HT-29 (cell line): ENCODE results near the gene MYF6. TPM values are rescaled to one million over a fixed set of nuclear protein-coding genes. Genes with fewer than 3 reads are reported as not detected.

ENCODE experiments used
- DNase-seq: peaks from one replicate; pipeline ENCODE4 v3.0.0-alpha.2; 2015; ENCODE audit warnings: low spot score
- total RNA-seq: library from RNA; depleted of rRNA; stranded (reverse); fragments of >200 nt; shearing (Covaris generic); gene quantifications from 2 replicates; pipeline ENCODE4 v1.2.3, GENCODE V29; 2014

The MYF6 gene
- total RNA-seq, 1 experiment from 2014 or later: not detected

DNA sequence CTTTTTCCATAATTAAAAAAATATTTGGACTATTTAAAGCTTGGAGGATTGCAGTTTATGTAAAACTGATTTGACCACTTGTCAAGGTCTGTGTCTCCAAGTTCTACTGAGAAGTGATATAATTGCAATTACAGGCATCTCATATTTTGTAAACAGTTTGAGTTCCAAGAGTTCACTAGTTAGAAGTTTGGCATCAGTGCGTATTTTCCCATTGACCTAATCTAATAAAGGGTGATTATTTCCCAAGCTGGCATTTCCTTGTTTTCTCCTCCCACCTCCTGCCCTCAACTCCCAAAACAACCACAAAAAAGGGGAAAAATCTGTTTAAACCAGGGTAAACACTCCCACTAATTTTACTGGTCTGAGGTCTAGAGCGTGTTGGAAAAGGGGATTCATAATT, 3.0 kb upstream of the MYF6 start:
- DNase-seq: no peak

DNA sequence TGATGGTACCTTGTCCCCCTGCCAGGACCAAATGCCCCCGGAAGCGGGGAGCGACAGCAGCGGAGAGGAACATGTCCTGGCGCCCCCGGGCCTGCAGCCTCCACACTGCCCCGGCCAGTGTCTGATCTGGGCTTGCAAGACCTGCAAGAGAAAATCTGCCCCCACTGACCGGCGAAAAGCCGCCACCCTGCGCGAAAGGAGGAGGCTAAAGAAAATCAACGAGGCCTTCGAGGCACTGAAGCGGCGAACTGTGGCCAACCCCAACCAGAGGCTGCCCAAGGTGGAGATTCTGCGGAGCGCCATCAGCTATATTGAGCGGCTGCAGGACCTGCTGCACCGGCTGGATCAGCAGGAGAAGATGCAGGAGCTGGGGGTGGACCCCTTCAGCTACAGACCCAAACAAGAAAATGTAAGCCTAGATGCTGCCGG, 410 bp downstream of the MYF6 start:
- no peak for DNase-seq

DNA sequence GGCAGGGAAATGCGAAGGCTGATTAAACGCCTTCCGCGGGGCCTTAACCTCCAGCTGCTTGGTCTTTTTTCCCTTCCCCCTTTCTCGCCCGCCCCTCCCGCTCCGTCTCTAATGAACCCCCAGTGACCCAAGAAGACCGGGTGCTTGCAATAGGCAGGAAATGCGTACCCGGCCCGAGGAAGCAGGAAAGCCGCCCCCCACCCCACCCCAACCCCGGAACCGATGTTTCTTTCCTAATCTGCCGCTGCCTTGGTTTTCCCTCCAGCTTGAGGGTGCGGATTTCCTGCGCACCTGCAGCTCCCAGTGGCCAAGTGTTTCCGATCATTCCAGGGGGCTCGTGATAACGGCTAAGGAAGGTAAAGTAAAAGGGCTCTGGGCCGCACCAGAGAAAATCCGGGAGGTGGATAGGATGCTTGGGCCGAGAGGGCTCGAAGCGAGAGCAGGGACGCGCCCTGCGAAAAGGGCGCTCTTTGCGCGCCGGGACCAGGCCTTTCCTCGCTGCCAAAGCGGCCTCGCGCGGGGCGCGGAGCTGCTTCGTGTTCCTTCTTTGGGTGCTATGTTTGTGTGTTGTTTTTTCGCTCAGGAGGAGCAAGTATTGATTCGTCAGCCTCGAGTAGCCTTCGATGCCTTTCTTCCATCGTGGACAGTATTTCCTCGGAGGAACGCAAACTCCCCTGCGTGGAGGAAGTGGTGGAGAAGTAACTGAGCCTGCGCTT, 983 bp downstream of the MYF6 start:
- no peak for DNase-seq

DNA sequence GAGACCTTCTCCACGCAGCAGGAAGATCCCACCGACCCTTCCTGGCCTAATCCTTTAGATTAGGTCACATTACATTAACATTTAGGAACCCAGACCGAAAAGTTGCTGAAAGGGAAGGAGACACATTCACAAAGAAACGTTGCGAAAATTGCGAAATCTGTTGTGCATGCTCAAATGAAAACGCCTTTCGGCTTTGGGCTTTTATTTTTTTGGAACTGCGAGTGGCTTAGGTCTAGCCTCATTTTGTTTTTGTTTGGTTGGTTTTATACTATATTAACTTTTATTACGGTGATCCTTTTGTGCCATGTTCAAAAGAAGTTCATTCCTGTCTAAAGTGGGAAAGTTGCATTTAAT, 1.5 kb downstream of the MYF6 start:
- DNase-seq: no peak

DNA sequence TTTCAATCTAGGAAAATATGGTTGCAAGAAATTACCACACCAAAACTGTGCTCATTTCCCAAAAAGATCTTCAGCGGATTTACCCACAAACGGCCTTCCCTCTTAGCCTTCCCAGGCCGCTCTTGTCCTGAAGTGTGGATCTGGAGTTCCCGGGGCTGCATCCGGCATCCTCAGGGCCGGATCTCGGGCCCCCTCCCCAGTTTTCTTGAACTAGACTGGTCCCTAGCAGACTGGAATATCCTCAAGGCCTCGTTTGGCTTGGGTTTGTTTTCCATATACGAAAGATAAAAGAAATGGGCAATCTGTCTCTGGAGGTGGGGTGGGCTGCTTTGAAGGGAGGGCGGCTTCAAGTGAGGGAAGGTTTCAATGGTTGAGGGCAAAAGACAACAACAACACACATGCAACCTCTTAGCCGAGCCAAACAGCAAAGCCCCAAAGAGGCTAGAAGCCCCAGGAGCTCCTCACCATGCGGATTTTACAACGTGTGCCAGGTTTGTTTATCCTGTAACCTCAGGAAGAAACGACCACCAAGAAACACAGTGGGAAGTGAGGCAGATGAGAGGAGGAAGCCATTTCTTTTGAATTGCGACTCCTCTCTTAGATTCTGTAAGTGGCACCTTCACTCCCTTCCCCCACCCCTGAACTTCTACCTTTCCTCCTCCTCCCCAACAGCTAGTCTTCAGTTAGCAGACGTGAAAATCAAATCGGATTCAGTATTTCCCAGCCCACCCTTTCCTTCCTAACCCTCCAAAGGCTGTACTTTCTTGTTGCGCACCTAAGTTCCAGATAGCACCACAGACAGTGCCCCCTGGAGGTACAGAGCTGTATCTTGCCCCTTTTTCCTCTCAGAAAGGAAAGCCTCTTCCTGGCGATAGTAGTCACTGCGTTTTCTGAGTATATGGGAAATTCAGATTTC, 2.6 kb downstream of the MYF6 start:
- no peak for DNase-seq

DNA sequence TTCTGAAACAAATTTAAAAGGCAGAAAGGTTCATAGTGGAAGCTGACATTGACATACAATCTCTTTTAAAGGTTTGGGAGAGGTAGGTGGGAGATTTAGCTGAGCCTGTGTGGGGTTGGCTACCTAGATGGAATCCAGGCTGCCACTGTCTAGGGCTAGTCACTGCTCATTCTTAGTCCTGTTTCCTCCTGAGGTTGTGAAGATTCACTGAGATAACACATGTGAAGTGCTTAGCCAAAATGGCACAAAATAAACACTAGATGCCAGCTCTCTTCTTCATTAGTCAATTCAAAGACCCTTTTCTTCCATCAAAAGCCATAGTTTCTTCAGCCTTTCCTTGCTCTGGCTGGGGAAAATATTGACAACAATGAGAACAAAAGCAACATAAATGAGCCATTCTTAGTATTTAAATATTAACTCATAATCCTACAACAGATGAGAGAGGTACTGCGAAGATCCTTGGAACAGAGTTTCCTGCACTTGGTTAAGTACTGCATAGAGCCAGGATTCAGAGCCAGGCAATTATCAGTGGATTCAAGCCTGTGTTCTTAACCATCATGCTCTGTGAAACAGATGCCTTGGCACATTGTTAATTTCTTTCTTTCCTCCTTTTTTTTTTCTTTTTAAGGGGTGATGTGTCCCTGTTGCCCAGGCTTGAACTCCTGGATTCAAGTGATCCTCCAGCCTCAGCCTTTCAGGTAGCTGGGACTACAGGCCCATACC, 3.5 kb downstream of the MYF6 start:
- DNase-seq: no peak

DNA sequence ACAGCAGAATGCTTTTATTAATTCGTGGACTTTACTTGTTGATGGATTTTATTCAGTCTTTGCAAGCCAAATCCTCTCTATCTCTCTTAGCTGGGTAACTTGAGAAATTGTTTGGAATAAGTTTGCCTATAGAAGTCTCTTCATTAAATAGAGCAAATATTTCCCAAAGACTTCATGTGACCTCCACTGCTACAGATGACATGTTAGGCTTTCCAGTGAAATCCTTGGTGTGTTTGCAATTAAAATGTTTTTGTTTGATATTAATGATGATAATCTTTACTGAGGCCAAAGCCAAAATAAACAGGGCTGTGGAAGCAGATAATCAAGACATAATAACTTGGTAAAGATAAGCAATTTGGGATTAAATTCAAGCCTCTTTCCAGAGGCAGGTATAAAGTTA, 4.4 kb downstream of the MYF6 start:
- DNase-seq: no peak

DNA sequence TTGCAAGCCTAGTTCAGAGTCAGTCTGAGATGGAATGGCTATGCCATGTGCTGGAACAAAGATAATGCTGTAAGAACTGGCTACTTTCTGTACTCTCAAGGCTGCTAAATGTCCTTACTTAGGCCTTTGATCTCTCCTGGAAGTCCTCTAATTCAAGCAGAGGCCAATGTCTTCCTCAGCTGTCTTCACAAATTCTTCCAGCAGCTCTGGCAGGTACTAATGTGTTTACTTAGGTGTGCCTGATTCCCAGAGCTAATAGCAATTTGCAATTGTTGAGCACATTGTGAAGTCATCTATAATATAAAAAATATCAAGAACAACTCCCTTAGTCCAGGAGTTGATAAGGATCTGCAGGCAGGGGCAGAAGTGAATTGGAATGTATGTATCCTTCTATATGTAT, 5.4 kb downstream of the MYF6 start:
- no peak for DNase-seq

DNA sequence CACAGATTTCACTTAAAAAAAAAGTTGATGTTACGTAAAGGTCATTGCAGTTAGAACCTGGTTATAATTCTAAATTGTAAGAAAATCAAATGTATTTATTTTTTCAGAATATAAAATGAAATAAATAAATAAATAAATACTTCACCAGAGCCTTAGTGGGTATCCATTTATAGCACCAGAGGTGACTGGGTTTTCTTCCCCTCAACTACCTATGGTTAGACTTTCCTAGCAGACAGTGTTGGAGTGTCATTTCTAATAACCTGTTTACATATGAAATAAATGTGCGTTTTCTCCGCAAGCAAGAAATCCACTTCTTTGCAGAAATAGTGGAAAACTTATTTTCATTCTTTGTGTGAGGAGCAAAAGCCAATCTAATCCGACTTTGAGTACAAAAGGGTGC, 6.0 kb downstream of the MYF6 start:
- no peak for DNase-seq

DNA sequence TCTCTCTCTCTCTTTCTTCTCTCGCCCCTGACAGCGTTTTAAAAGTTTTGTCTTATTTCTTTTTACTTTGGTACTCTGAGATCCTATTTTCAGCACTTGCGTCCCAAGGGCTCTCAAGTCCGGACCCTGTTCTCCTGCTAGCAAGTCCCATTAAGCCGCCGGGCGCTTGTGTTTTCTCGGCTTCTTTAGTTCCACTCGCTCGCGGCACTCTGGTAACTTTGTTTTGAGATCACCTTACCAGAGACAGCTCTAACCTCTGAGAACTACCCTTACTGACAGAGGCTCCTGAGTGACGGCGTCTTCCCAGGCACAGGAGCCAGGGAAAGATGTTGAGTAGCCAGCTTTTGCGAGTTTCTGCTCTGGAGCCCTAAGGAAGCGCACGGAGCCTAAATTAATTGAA, 6.6 kb downstream of the MYF6 start:
- DNase-seq: no peak

DNA sequence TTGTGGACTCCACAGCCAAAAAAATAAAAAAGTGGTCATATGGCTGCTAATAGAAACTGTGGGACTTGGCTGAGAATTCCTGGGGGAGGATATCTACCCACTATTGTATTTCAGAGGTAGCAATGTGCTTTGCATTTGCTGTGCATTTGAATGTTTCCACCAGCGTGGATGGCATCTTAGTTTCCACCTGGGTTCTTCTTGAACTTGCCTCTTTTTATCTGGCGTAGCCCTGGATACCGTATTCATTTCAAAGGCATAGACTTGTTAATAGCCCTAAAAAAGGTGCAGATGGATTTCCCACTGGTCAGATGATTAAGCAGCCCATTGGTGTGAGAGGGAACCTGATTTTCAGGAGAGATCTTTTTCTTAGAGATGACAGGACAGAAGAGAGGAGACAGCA, 7.4 kb downstream of the MYF6 start:
- DNase-seq: no peak

DNA sequence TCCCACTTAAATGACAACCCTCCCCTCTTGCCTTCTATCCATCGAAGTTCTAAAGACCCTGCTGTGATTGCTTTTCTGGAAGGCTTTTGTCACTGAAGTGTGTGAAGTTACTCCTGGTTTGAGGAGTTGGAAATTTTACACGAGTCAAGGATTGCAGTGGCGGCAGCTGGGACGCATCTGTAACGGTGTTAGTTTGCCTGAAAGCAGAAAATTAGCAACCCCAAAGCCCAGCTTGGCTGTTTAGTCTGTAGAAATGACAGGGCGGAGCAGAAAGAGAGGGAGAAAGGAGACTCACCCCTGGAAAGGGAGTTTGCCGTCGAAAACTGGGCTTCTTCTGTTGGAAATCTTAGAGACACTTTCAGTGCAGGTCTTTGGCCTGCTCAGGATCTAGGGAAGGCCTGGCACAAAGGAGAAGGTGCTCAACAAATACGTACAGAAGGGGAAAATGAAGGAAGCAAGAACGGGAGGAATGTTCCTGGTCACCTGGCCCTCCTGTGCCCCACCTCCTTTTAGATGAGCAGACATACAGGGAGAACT, 8.3 kb downstream of the MYF6 start:
- no peak for DNase-seq

DNA sequence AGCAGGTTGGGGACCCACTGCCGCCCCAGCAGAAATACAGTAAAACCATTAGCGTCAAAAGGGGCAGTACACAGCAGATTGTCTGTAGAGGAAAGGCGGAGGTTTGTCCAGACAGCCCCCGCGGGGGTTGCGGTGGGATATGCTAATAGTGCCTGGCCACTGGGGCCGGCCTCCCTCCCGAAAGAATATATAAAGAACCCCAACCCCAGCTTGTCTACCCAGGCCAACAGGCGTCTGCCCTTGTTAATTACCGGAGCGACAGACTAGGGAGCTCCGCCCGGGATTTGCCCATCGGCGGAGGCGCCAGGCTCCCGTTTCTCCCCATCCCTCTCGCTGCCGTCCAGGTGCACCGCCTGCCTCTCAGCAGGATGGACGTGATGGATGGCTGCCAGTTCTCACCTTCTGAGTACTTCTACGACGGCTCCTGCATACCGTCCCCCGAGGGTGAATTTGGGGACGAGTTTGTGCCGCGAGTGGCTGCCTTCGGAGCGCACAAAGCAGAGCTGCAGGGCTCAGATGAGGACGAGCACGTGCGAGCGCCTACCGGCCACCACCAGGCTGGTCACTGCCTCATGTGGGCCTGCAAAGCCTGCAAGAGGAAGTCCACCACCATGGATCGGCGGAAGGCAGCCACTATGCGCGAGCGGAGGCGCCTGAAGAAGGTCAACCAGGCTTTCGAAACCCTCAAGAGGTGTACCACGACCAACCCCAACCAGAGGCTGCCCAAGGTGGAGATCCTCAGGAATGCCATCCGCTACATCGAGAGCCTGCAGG, 9.4 kb downstream of the MYF6 start, which contains the start of gene MYF5:
TSS of gene MYF5 (plus strand) at position 217 of the 774 bp plus-strand sequence. CDS start at position 369, 152 bp downstream.
- DNase-seq: no peak

DNA sequence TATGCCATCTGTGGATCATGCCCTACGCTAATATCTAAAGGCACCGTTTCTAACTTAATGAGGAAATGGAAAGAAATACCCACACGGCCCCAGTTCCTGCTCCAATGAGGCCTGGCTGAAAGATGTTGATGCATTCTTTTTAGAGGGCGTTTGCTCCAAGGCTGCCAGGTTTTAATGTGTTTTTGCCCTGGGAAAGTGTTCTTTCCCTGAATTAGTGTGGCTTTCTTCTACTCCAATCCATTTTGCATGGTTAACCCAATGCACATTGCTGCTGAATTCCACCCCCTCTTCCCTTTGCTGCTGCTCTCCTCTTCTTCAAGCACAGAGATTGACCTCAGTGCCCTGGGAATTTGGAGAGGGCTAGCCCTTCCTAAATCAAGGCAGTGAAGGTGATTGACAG, 10.4 kb downstream of the MYF6 start:
- no peak for DNase-seq

DNA sequence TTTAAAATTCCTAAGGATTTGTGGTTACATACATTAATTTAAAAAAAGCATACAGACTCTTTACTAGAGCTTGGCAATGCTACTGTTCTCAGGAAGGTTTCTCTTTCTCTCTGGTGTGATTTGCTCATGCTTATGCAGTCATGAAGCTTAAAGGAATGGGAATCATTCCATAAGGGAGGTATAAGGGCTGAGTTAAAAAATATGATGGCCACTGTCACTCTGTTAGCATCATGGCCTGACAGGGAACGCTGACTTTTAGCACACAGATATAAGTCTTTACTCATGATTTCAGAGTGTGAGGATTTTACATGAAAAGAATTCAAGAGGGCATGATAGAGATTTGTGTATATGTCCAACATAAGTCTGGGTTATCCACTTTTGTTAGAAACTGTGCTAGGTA, 13.1 kb downstream of the MYF6 start:
- no peak for DNase-seq

DNA sequence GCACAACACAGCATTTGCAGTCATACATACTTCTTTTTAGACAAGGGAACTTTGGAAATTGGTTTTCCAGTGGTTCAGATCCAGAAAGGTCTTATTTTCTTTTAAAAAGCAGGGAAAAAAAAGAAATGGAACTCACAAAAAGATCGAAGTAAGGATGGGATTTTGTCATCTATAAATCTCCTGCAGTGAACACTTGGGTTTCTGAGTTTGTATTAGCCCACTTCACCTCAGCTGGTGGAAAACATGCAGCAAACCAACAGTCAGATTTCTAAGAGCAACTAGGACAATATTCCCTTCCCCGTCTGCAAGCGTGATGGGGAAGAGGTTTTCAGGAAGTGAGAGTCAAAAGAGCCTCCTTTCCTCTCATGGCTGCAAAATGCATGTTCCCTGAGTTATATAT, 13.9 kb downstream of the MYF6 start:
- no peak for DNase-seq

DNA sequence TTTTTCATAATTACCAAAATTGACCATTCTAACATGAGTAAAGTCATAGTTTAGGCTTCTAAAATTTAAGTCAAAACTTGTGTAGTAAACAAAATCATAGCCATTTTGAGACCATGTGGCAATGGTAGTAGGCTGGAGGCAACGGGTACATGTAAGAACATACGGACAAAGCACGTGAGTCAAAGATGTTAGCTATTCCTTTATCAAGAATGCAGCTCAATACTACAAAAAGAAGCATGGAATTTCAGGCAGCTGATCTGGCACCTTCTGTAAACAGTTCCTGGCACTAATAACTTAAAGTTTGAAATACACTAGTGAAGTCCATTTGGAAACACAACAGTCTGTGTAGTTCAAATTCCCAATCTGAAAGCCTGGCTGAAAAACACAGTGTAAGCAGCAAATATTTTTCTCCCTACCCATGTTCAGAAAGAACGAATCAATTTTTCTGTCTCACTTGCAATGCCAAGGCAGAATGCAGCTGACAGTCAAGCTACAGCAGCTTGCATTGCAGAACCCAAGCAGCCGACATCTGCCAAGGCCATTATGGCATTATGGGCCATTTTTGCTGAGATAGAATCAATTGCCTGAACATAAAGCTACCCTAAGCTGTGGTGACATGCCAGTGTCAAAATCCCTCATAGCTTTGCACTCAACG, 38.5 kb downstream of the MYF6 start:
- DNase-seq: no peak

DNA sequence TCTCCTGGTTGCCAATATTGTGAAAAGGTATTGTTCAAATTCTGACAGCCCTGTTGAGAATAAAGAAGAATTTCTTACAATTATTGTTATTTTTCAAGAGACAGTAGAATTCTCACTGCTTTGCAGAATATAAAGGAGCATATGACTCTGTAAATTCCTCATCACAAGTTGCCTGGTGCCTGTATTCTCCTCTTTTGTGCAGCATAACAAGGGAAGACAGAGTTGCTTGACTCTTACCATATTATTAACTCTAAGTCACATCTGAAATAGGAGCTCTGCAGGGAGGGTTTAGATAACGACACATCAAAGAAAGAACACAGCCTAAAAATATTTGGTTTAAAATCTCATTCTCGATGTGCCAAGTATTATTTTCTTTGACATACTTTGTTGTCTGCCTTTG, 40.4 kb downstream of the MYF6 start:
- no peak for DNase-seq

DNA sequence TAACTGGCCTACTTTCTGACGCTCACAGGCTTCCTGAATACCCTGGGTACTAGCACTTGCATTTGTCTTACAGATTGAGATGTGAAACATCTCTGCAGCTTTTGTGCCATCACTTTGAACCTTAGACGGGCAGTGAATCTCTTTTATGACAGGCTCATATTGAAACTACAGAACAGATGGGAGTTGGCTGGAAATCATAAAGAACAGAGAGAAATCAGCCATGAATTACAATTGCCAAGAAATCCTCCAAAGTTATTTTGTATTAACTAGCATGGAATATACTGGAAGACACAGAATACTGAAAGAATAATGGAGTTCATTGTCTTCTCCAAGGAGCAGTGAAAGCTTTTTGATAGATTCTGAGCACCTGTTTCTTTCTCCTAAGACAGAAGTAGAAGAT, 42.0 kb downstream of the MYF6 start:
- DNase-seq: no peak

DNA sequence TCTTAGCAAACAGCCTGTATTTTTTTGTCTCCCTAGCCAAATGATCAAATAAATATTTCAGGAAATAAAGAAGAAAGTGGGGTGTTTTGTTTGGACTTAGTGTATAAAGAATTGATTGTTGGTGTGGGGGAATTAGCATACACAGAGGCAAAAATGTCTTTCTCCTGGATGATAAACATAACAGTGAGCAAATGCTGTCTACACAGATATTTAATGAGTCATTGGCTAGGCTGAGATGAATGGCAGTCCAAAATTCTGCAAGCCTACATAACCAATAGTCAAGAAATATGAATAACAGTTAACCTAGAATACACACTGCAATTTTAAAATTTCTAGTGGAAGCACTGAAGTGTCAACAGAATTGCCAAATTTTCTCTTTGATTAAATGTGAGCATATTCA, 45.0 kb downstream of the MYF6 start:
- DNase-seq: no peak

DNA sequence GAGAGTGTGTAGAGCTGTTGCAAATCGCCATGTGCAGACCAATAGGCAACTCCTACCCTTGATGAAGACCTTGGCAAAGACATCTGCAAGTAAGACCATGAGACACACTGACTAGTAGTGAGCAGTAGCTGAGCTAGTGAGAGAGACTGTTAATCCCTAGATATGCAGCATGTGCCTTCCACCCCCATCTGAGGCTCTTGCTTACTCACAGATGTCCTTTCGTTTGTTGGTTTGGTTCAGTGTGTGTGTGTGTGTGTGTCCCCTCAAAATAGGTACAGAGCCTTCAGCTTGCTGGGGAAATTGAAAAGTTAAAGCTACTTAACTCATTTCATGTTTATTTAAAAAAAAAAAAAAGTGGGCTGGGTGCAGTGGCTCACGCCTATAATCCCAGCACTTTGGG, 46.8 kb downstream of the MYF6 start:
- DNase-seq: no peak
